WTC11 (cell line): ENCODE results near the gene ESYT2. TPM values are rescaled to one million over a fixed set of nuclear protein-coding genes. Genes with fewer than 3 reads are reported as not detected.

Source experiments
- ATAC-seq: fragments of 200-7000 bp; cut with Tn5 transposase; 2 replicates; pipeline ENCODE4 v1.10.0; 2021; ENCODE audit warnings: mild to moderate bottlenecking, moderate library complexity
- CTCF ChIA-PET: fragments of 300-600 bp; sonication (Branson Sonifier 250); formaldehyde crosslinking; loops from one replicate; lab custom pipeline; 2021; ENCODE audit warnings: antibody characterized with exemption; lab: Charles Lee
- POLR2A ChIA-PET: fragments of 350-600 bp; sonication (Branson Sonifier 250); formaldehyde crosslinking; loops from one replicate; lab custom pipeline; 2021; ENCODE audit warnings: antibody characterized with exemption; lab: Charles Lee
- DNase-seq: peaks from one replicate; pipeline ENCODE4 v3.0.0; 2021; ENCODE audit warnings: low spot score
- H3K27ac Mint-ChIP-seq: 2 replicates; pipeline ENCODE4 v1.8.0; 2021; ENCODE audit warnings: mixed read lengths
- H3K27me3 Mint-ChIP-seq: 2 replicates; pipeline ENCODE4 v1.8.0; 2021; ENCODE audit warnings: low read depth, mild to moderate bottlenecking, moderate library complexity, mixed read lengths
- H3K36me3 Mint-ChIP-seq: 2 replicates; pipeline ENCODE4 v1.8.0; 2021; ENCODE audit warnings: mixed read lengths
- H3K4me1 Mint-ChIP-seq: 2 replicates; pipeline ENCODE4 v1.8.0; 2022; ENCODE audit warnings: mixed read lengths
- H3K4me3 Mint-ChIP-seq: 2 replicates; pipeline ENCODE4 v1.8.0; 2021; ENCODE audit warnings: mild to moderate bottlenecking, moderate library complexity, mixed read lengths
- H3K9me3 Mint-ChIP-seq: 2 replicates; pipeline ENCODE4 v1.8.0; 2021; ENCODE audit warnings: mixed read lengths
- ATF3 ChIP-seq: sonication (generic); formaldehyde crosslinking; conservative IDR thresholded peaks from 2 replicates; pipeline ENCODE4 v1.8.1; 2022; ENCODE audit warnings: mild to moderate bottlenecking, missing genetic modification reagents
- CDX4 ChIP-seq: fragments of 250-450 bp; sonication (Bioruptor Pico); IDR thresholded peaks from 2 replicates; pipeline ENCODE4 v1.9.0; 2021; ENCODE audit warnings: moderate library complexity, mild to moderate bottlenecking, inconsistent platforms, borderline replicate concordance
- CREM ChIP-seq: sonication (generic); formaldehyde crosslinking; IDR thresholded peaks from 2 replicates; pipeline ENCODE4 v1.8.1; 2022; ENCODE audit warnings: mild to moderate bottlenecking, missing genetic modification reagents, moderate library complexity
- ERG ChIP-seq: fragments of 250-450 bp; sonication (Bioruptor Pico); IDR thresholded peaks from 2 replicates; pipeline ENCODE4 v1.8.0; 2021; ENCODE audit warnings: mild to moderate bottlenecking
- ETV6 ChIP-seq: sonication (generic); formaldehyde crosslinking; IDR thresholded peaks from 2 replicates; pipeline ENCODE4 v1.8.1; 2022; ENCODE audit warnings: mild to moderate bottlenecking, missing genetic modification reagents
- FOXP1 ChIP-seq: sonication (generic); formaldehyde crosslinking; IDR thresholded peaks from 2 replicates; pipeline ENCODE4 v1.8.0; 2022; ENCODE audit warnings: missing genetic modification reagents, mild to moderate bottlenecking, moderate library complexity, borderline replicate concordance
- HMGA2 ChIP-seq: fragments of 250-450 bp; sonication (Bioruptor Pico); IDR thresholded peaks from 2 replicates; pipeline ENCODE4 v1.4.0; 2021; ENCODE audit warnings: mild to moderate bottlenecking, moderate library complexity
- IRF1 ChIP-seq: sonication (generic); formaldehyde crosslinking; IDR thresholded peaks from 2 replicates; pipeline ENCODE4 v1.8.0; 2023; ENCODE audit warnings: missing genetic modification reagents
- MAX ChIP-seq: sonication (generic); formaldehyde crosslinking; IDR thresholded peaks from 2 replicates; pipeline ENCODE4 v1.8.0; 2022; ENCODE audit warnings: mild to moderate bottlenecking, missing genetic modification reagents
- NFATC4 ChIP-seq: fragments of 250-450 bp; sonication (Bioruptor Pico); IDR thresholded peaks from 2 replicates; pipeline ENCODE4 v1.9.0; 2021; ENCODE audit warnings: mild to moderate bottlenecking
- NFYB ChIP-seq: sonication (generic); formaldehyde crosslinking; conservative IDR thresholded peaks from 2 replicates; pipeline ENCODE4 v1.8.0; 2022; ENCODE audit warnings: low read depth, missing genetic modification reagents
- NR3C1 ChIP-seq: sonication (generic); formaldehyde crosslinking; conservative IDR thresholded peaks from 2 replicates; pipeline ENCODE4 v1.8.1; 2023; ENCODE audit warnings: low read depth, mild to moderate bottlenecking, missing genetic modification reagents
- SOX15 ChIP-seq: fragments of 250-450 bp; sonication (Bioruptor Pico); IDR thresholded peaks from 2 replicates; pipeline ENCODE4 v1.9.0; 2021; ENCODE audit warnings: mild to moderate bottlenecking
- USF1 ChIP-seq: sonication (generic); formaldehyde crosslinking; IDR thresholded peaks from 2 replicates; pipeline ENCODE4 v1.8.0; 2022; ENCODE audit warnings: mild to moderate bottlenecking, missing genetic modification reagents
- ZNF219 ChIP-seq: sonication (generic); formaldehyde crosslinking; IDR thresholded peaks from 2 replicates; pipeline ENCODE4 v1.8.0; 2023; ENCODE audit warnings: missing genetic modification reagents, mild to moderate bottlenecking, borderline replicate concordance
- ZNF423 ChIP-seq: fragments of 250-450 bp; sonication (Bioruptor Pico); IDR thresholded peaks from 2 replicates; pipeline ENCODE4 v2.1.2; 2022; ENCODE audit warnings: mild to moderate bottlenecking, moderate library complexity
- ZNF532 ChIP-seq: fragments of 250-450 bp; sonication (Bioruptor Pico); IDR thresholded peaks from 2 replicates; pipeline ENCODE4 v1.9.0; 2021; ENCODE audit warnings: mild to moderate bottlenecking, borderline replicate concordance
- ZNF671 ChIP-seq: fragments of 250-450 bp; sonication (Bioruptor Pico); IDR thresholded peaks from 2 replicates; pipeline ENCODE4 v1.8.0; 2021; ENCODE audit warnings: mild to moderate bottlenecking
- total RNA-seq: library from RNA; stranded (reverse); gene quantifications from 3 replicates; pipeline ENCODE4 v1.2.3, GENCODE V29; 2021

The ESYT2 gene
- total RNA-seq, 1 experiment from 2014 or later, result 45.1 TPM

GRCh38 chr7:158815083-158815799 is 14.1 kb downstream of the ESYT2 start:
- Mint-ChIP-seq H3K4me3 (0 out of 2 replicates have a peak overlapping the region, but pooled peaks have one; percentile 6), H3K9me3 (no peaks in the 10 kb centered on the region), H3K27ac (peak overlapping the region; percentile 78), H3K4me1 (peaks cover 81% of the 10 kb centered on the region), H3K36me3 (peaks cover 6% of the 10 kb centered on the region), H3K27me3 (no peaks in the 10 kb centered on the region)
- POLR2A ChIA-PET, result no interaction called here
- DNase-seq, result no peak
- CTCF ChIA-PET, result interaction anchor here (0.7 to 3.3 kb wide), 2 partner anchors 13 to 48 kb away, joined by 3 to 12 read pairs; no protein-coding TSS in a partner anchor
- peak; percentile 55 for ATAC-seq
- no peak for TF ChIP-seq IRF1 (CRISPR knock-in tag)
- TF ChIP-seq CDX4 (CRISPR knock-in tag), result no peak
- TF ChIP-seq ZNF671 (CRISPR knock-in tag), result no peak
- no peak for TF ChIP-seq USF1 (CRISPR knock-in tag)
- TF ChIP-seq ETV6 (CRISPR knock-in tag), result no peak
- no peak for TF ChIP-seq NR3C1 (CRISPR knock-in tag)
- TF ChIP-seq ZNF423 (CRISPR knock-in tag), result no peak
- no peak for TF ChIP-seq ZNF532
- TF ChIP-seq NFYB (CRISPR knock-in tag), result no peak
- no peak for TF ChIP-seq ERG (CRISPR knock-in tag)
- TF ChIP-seq ZNF219 (CRISPR knock-in tag), result no peak
- TF ChIP-seq FOXP1 (CRISPR knock-in tag), result no peak

GRCh38 chr7:158814637-158815036 is 14.7 kb downstream of the ESYT2 start:
- ChIA-PET CTCF (interaction anchor here (0.7 to 3.3 kb wide), 2 partner anchors 14 to 49 kb away, joined by 3 to 12 read pairs; no protein-coding TSS in a partner anchor), POLR2A (no interaction called here)
- DNase-seq (no peak), ATAC-seq (peak; percentile 23)
- no peak overlapping the region for H3K4me3 Mint-ChIP-seq
- H3K27ac Mint-ChIP-seq, result peak overlapping the region; percentile 78
- no peaks in the 10 kb centered on the region for H3K9me3 Mint-ChIP-seq
- H3K36me3 Mint-ChIP-seq, result peaks cover 12% of the 10 kb centered on the region
- no peaks in the 10 kb centered on the region for H3K27me3 Mint-ChIP-seq
- no peak for TF ChIP-seq NR3C1 (CRISPR knock-in tag)
- TF ChIP-seq ERG (CRISPR knock-in tag), result no peak
- no peak for TF ChIP-seq HMGA2 (CRISPR knock-in tag)
- TF ChIP-seq CREM (CRISPR knock-in tag), result no peak
- TF ChIP-seq SOX15 (CRISPR knock-in tag), result no peak
- no peak for TF ChIP-seq MAX (CRISPR knock-in tag)
- no peak for TF ChIP-seq ATF3 (CRISPR knock-in tag)
- TF ChIP-seq NFATC4 (CRISPR knock-in tag), result no peak
- H3K4me1 Mint-ChIP-seq, result peaks cover 83% of the 10 kb centered on the region
